ENCODE results near the gene AQP12A.

AQP12A gene

GRCh38 chr2:240708457-240708856 lies 16.8 kb downstream of the AQP12A start:
- peak; percentile 4 for DNase-seq (ENCODE audit: low read depth)

- no peak for DNase-seq (ENCODE audit: low read depth)
These were observed 19.6 kb downstream of the AQP12A start for GRCh38 chr2:240711296-240711695.

GRCh38 chr2:240711701-240712100 lies 20.0 kb downstream of the AQP12A start:
- DNase-seq (ENCODE audit: low read depth) = no peak

GRCh38 chr2:240712121-240712520 lies 20.5 kb downstream of the AQP12A start:
- DNase-seq (ENCODE audit: low read depth) = no peak

GRCh38 chr2:240713071-240713927 lies 21.6 kb downstream of the AQP12A start:
- no peak for DNase-seq (ENCODE audit: low read depth)

GRCh38 chr2:240713928-240714746 lies 22.5 kb downstream of the AQP12A start:
- no peak for DNase-seq (ENCODE audit: low read depth)

- no peak for DNase-seq (ENCODE audit: low read depth)
These were observed 23.4 kb downstream of the AQP12A start for GRCh38 chr2:240714747-240715725.

GRCh38 chr2:240716130-240716798 lies 24.6 kb downstream of the AQP12A start:
- DNase-seq (ENCODE audit: low read depth) = no peak

- no peak for DNase-seq (ENCODE audit: low read depth)
These were observed 25.5 kb downstream of the AQP12A start for GRCh38 chr2:240717181-240717641.

- DNase-seq (ENCODE audit: low read depth) = no peak
These were observed 26.3 kb downstream of the AQP12A start for GRCh38 chr2:240717681-240718581.

- DNase-seq (ENCODE audit: low read depth) = no peak
These were observed 27.3 kb downstream of the AQP12A start for GRCh38 chr2:240718896-240719490.

- no peak for DNase-seq (ENCODE audit: low read depth)
These were observed 28.2 kb downstream of the AQP12A start for GRCh38 chr2:240719676-240720545.

GRCh38 chr2:240720686-240721595 lies 29.3 kb downstream of the AQP12A start:
- no peak for DNase-seq (ENCODE audit: low read depth)

GRCh38 chr2:240721596-240722180 lies 30.0 kb downstream of the AQP12A start:
- DNase-seq (ENCODE audit: low read depth) = no peak

- DNase-seq (ENCODE audit: low read depth) = no peak
These were observed 30.7 kb downstream of the AQP12A start for GRCh38 chr2:240722376-240722775.

GRCh38 chr2:240722796-240723735 lies 31.4 kb downstream of the AQP12A start:
- no peak for DNase-seq (ENCODE audit: low read depth)

All from ELR (cell line).